Testis (tissue), 3 donors: ENCODE measurements around the gene NUTM2D. TPM values are rescaled to one million over a fixed set of nuclear protein-coding genes. Genes with fewer than 3 reads are reported as not detected.
"Not testable (repeated sequence)": the region's sequence is repeated elsewhere in the genome, so short reads cannot be mapped to it uniquely, and the experiment has no call there.

ENCODE experiments used
- DNase-seq: peaks from one replicate; pipeline ENCODE4 v3.0.0-alpha.2; 2019
- H3K27ac ChIP-seq, 2 donors: fragments of 200-600 bp; sonication (generic); one replicate each; pipeline ENCODE4 v1.5.1; 2019
- H3K27me3 ChIP-seq: fragments of 200-600 bp; sonication (generic); one replicate; pipeline ENCODE4 v1.5.1; 2019
- H3K36me3 ChIP-seq: fragments of 200-600 bp; sonication (generic); one replicate; pipeline ENCODE4 v1.5.1; 2017; ENCODE audit warnings: low read depth; ENCODE audit errors: missing control alignments
- H3K4me1 ChIP-seq: fragments of 200-600 bp; sonication (generic); one replicate; pipeline ENCODE4 v1.5.1; 2019
- H3K4me3 ChIP-seq, 2 donors: fragments of 200-600 bp; sonication (generic); one replicate each; pipeline ENCODE4 v1.5.1; 2017 to 2019
- H3K9me3 ChIP-seq: fragments of 200-600 bp; sonication (generic); one replicate; pipeline ENCODE4 v1.5.1; 2017
- WGBS, 2 donors: methylation state at CpG; one replicate each; pipeline ENCODE4 v1.1.5; 2018; 5-methylcytosine and 5-hydroxymethylcytosine counted together
- intact Hi-C: fragments of 100-400 bp; cut with DNase I; formaldehyde crosslinking; loops from one replicate; pipeline ENCODE4 v1.15.1; 2023; ENCODE audit warnings: low total_unique reads
- polyA plus RNA-seq: library from polyadenylated mRNA; stranded (reverse); fragments of 350-450 nt; fragmentation: Illumina TruSeq; extraction: RNeasy Lipid Tissue Mini Kit (QIAGEN cat#74804); gene quantifications from one replicate; pipeline ENCODE4 v1.2.3, GENCODE V29; 2014; ENCODE audit warnings: low read depth, low replicate concordance; ENCODE audit not compliant: insufficient read depth
- small RNA-seq, 2 donors: library from RNA; depleted of rRNA; stranded (forward); fragments of <200 nt; gene quantifications; one replicate each; pipeline ENCODE3, GENCODE V24; 2016
- total RNA-seq, 2 donors: library from RNA; depleted of rRNA; stranded (reverse); fragments of >200 nt; gene quantifications; one replicate each; pipeline ENCODE4 v1.2.3, GENCODE V29; 2016

Gene NUTM2D
- total and polyA plus RNA-seq, 3 donors from 2014 or later = 8.1 to 12.6 (median 10.3) TPM

DNA sequence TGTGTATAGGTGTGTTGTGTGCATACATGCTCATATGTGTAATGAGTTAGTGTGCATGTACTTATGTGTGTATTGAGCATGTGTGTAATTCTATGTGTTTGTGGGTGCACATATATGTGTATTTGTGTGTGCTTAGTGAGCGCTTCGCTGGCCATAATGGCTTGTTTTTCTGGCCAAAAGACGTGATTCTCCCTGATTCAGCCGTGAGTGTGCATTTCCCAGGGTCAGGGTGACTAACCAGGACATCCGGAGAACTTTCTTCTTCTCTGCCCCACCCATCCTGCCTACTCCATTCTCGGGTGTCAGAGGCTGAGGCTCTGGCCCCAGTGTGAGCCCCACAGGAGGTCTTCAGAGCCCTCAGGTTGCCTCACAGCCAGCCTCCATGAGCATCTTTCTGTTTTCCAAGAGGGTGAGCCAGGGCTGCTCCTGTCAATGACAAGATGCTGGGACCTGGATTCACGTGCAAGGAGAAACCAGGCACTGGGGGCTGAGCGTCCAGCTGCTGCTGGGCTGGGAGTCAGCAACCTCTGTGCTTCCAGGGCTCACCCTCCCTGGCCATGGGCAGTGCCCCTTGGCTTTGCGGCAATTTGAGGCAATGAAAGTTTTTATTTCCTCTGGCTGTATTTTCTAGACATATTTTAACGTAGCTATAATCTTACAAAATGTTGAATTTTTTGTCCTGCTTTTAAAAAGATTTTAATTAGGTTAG, 25.8 kb downstream of the NUTM2D start:
- H3K36me3 ChIP-seq, H3K4me3 ChIP-seq, H3K9me3 ChIP-seq, H3K27me3 ChIP-seq, intact Hi-C loops, H3K4me1 ChIP-seq, DNase-seq, H3K27ac ChIP-seq: not testable (repeated sequence)
- 77 to 79% methylated on average over 7 to 9 of the region's 10 CpGs for WGBS, 2 donors

- H3K4me1 ChIP-seq, H3K27ac ChIP-seq, H3K27me3 ChIP-seq, DNase-seq, H3K4me3 ChIP-seq, H3K36me3 ChIP-seq, H3K9me3 ChIP-seq, intact Hi-C loops: not testable (repeated sequence)
- WGBS, 2 donors = 51 to 81% methylated on average over 3 to 4 of the region's 5 CpGs
These were observed 26.7 kb downstream of the NUTM2D start for GRCh38 chr10:87384283-87384682.

GRCh38 chr10:87385762-87386360, 28.3 kb downstream of the NUTM2D start:
- H3K9me3 ChIP-seq, H3K36me3 ChIP-seq, H3K27me3 ChIP-seq, H3K27ac ChIP-seq, DNase-seq, intact Hi-C loops, H3K4me1 ChIP-seq, H3K4me3 ChIP-seq: not testable (repeated sequence)
- 61 to 67% methylated on average over 4 of the region's 5 CpGs for WGBS, 2 donors

GRCh38 chr10:87391360-87391759, 33.8 kb downstream of the NUTM2D start:
- H3K27me3 ChIP-seq, DNase-seq, H3K9me3 ChIP-seq, H3K36me3 ChIP-seq, intact Hi-C loops, H3K4me3 ChIP-seq, H3K27ac ChIP-seq, H3K4me1 ChIP-seq: not testable (repeated sequence)
- 73% methylated on average over 4 of the region's 14 CpGs; no CpG with 5 or more reads in 1 of the 2 donors for WGBS, 2 donors

- H3K9me3 ChIP-seq, intact Hi-C loops, DNase-seq, H3K27me3 ChIP-seq, H3K36me3 ChIP-seq, H3K4me1 ChIP-seq, H3K27ac ChIP-seq, H3K4me3 ChIP-seq: not testable (repeated sequence)
- WGBS, 2 donors = 81 to 93% methylated on average over 2 of the region's 2 CpGs
These were observed 38.7 kb downstream of the NUTM2D start for GRCh38 chr10:87396206-87396605.

DNA sequence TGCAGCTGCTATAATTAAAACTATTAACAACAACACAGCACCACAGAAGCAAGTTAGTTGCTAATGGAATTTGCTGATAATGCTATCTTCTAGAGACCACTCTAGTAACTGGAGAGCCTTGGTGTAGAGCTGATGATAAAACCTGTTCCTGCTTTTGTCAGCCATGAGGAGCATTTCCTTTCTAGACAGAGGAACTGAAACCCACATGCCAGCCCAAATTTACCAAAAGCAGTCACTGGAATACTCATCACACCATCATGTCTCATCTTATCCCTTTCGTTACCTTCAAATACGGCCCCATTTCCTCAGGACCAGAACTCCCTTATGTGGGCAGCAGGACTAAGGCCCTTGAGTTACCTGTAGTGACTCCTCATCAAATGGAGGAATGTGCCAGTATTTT, 40.9 kb downstream of the NUTM2D start:
- DNase-seq, intact Hi-C loops, H3K27me3 ChIP-seq, H3K9me3 ChIP-seq, H3K4me1 ChIP-seq, H3K36me3 ChIP-seq, H3K4me3 ChIP-seq, H3K27ac ChIP-seq: not testable (repeated sequence)
- 92 to 95% methylated on average over 2 of the region's 2 CpGs for WGBS, 2 donors

- intact Hi-C loops, H3K36me3 ChIP-seq, H3K4me1 ChIP-seq, H3K27me3 ChIP-seq, H3K27ac ChIP-seq, H3K9me3 ChIP-seq: not testable (repeated sequence)
- H3K4me3 ChIP-seq = peak overlapping the region in 1 of 2 donors; percentile 23
- WGBS, 2 donors = 33 to 35% methylated on average over 36 of the region's 36 CpGs
- peak; percentile 26 for DNase-seq
These were observed 50.2 kb downstream of the NUTM2D start for GRCh38 chr10:87407516-87408467.

DNA sequence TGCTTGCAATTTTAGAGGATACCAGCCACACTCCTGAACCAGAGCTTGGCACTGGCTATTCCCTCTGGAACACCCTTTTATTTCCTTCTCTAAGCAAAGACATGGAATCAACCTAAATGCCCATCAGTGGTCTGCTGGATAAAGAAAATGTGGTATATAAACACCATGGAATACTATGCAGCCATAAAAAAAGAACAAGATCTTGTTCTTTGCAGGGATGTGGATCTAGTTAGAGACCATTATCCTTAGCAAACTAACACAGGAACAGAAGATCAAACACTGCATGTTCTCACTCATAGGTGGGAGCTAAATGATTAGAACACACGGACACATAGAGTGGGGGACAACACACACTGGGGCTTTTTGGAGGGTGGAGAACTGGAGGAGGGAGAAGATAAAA, 56.4 kb downstream of the NUTM2D start:
- H3K9me3 ChIP-seq, H3K27ac ChIP-seq, H3K27me3 ChIP-seq, H3K4me3 ChIP-seq, DNase-seq, H3K4me1 ChIP-seq, intact Hi-C loops, H3K36me3 ChIP-seq: not testable (repeated sequence)
- 87 to 91% methylated on average over 1 of the region's 1 CpG for WGBS, 2 donors

Small RNAs within 50 kb of the gene (small RNA-seq; reads per million reads assigned to genes)
- gene AL355334.1 = 0 reads per million in 2 donors

Other genes starting within 250 kb of the NUTM2D start
- gene NUTM2A, start 132.3 kb upstream of the NUTM2D start, total RNA-seq = 1 to 10 TPM; 6.1 to 7.6 TPM
- gene NUTM2A, start 132.3 kb upstream of the NUTM2D start, polyA plus RNA-seq = 4.2 TPM
- gene MINPP1, start 147.1 kb downstream of the NUTM2D start, total RNA-seq = 10 to 100 TPM; 24.3 to 32.3 TPM
- gene MINPP1, start 147.1 kb downstream of the NUTM2D start, polyA plus RNA-seq = 15.3 TPM